GM19351 (cell line): Measurements from ENCODE around the gene ATP11A.

Source experiments
- ATAC-seq: cut with Tn5 transposase; IDR thresholded peaks from one replicate; pipeline ENCODE4 v1.9.1; 2021; ENCODE audit warnings: mild to moderate bottlenecking, moderate library complexity; ENCODE audit not compliant: unreplicated experiment

ATP11A gene

DNA sequence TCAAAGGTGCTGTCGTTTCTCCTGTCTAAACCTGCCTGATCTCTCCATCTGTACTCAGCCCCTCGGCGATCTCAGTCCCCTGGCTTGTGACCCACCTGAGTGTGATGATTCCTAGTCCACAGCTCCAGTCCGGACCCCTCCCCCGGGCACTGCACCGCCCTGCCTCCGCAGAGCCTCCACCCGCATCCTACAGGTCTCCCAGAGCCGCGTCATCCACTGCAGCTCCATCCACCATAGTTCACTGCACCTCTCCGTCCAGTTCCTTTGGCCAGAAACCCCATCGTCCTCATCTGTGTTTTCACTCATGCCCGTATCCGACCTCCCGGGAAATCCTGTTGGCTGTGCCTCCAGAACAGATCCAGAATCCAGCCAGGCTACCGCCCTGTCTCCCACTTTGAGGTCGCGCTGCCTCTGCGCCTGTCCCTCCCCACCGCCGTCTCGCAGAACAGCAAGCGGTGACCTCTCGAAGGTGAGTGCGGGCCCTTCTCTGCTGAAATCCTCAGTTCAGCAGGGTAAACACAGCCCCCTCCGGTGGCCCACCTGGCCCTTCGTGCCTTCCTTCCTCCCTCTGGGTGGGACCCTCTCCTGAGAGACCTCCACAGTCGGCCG lies 227.3 kb downstream of the ATP11A start:
- ATAC-seq, result no peak

GRCh38 chr13:112917737-112918136 lies 227.9 kb downstream of the ATP11A start:
- ATAC-seq, result no peak

GRCh38 chr13:112918266-112918665 lies 228.4 kb downstream of the ATP11A start:
- no peak for ATAC-seq

- ATAC-seq, result no peak
Observed at GRCh38 chr13:112918746-112919145, 228.9 kb downstream of the ATP11A start.

- no peak for ATAC-seq
Observed at GRCh38 chr13:112923962-112924361, 234.1 kb downstream of the ATP11A start.

GRCh38 chr13:112924365-112924764 lies 234.5 kb downstream of the ATP11A start:
- ATAC-seq, result no peak

DNA sequence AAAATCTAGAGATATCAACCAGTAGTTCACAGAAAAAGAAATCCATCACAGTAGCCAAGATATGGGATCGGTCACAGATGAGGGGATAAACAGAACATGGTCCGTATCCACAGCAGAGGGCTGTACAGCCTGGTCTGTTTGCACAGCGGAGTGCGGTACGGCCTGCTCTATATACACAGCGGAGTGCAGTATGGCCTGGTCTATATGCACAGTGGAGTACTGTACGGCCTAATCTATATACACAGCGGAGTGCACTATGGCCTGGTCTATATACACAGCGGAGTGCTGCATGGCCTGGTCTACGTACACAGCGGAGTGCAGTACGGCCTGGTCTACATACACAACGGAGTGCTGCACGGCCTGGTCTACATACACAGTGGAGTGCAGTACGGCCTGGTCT lies 236.2 kb downstream of the ATP11A start:
- no peak for ATAC-seq

GRCh38 chr13:112926993-112927392 lies 237.2 kb downstream of the ATP11A start:
- no peak for ATAC-seq

DNA sequence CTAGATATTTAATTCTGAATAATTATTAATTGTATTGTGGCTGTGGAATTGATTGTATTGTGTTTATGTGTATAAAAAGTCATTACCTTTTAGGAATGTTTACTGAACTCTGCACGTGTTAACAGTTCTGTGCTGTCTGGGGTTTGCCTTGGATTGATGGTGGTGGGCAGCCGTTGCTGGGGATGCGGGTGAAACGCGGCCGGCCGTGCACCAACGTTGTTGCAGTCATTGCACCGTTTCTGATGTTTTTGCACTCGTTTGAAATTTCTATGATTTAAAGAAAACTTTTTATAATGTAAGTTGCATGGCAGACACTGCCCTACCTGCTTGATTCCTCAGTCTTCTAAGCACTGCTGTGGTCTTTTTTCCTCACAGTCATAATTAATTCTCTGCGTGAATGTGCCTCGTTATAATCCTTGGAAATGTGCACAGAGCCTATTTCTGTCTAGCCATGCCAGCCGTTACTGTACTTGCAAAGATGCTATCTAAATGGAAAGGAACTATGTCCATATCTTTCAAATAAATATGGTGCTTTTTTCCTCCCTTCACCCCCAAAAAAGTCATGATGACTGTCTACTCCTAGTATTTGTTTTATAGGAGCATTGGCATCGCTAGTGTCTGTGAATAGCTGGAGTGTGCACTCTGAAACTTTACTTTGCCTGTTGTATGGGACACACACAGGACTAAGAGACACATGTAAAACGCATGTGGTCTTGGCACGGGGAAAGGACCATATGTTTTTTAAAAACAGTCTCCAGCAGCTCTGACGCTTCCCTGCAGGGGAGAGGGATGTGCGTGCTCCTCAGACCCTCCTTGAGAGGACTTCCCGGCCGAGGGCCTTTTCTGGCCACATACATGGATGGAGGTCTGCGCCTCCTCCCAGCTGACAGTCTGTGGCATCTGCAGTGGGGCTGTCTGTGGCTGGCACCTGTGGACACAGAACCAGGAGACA lies 238.5 kb downstream of the ATP11A start:
- no peak for ATAC-seq

GRCh38 chr13:112928972-112929782 lies 239.3 kb downstream of the ATP11A start:
- ATAC-seq, result no peak

DNA sequence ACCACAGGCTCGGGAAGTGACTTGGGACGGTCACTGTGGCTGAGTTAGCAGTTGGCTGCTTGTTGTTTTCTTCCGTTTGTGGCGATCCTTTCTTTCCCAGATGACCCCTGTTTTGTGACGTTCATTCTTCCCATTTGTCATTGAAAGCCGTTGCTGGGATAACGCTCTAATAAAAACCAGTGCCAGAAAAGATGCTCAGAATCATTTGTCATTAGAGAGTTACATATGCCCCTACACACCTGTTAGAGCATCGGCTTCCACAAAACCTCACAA lies 239.9 kb downstream of the ATP11A start:
- ATAC-seq, result no peak

GRCh38 chr13:112930192-112930591 lies 240.4 kb downstream of the ATP11A start:
- ATAC-seq, result no peak

DNA sequence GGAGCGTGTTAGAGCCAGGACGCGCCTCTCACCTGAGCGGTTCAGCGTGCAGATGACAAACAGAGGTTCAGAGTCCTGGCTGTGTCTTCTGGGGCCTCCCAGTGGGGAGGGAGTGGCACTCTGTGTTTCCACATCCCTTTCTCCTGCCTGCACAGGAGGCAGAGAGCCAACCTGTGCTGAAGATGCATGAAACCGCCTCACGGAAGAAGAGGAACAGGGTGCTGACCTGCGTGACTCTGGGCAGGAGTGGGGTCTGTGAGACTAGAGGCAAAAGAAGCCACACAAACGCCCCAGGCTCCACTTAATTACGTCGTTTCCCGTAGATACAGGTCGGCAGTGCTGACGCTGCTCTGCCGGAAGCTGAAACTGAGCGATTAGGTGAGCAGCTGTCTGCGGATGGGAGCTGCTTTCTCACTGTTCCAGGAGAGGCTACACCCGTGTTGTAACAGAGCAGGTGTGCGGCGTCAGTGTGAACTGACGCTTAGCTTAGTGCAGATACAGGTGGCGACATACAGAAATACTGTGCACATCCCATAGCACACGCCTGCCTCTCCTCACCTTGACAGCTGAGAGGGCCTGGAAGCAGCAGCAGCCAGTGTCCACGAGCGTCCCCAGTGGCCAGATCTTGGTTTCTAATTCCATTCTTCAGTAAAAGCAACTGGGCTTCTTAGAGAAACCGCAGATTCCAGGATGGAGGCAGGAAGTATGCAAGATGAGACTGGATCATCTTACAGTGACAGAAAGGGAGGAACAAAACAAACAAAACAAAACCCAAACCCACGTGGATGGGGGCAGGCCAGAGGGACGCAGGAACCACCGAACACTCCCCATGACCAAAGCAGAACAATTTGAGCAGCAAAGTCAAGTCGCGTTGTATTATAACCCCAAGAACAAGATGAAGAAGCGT lies 241.4 kb downstream of the ATP11A start:
- no peak for ATAC-seq

DNA sequence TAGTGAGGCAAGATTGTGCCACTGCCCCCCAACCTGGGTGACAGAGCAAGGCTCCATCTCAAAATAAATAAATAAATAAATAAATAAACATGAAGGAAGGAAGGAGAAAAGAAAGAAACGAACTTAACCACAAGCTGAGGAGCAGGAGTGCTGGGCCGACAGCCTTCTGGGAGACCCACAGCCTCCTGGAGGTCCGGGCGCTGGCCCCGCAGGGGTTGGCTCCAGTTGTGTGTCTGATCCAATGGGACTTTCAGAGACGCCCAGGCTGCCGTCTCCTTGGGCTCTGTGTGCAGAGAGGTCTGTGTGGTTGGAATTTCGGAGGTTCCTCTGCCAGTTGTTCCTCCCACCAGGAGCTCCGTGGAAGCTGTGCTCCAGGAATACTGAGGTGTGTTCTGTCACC lies 243.1 kb downstream of the ATP11A start:
- no peak for ATAC-seq

DNA sequence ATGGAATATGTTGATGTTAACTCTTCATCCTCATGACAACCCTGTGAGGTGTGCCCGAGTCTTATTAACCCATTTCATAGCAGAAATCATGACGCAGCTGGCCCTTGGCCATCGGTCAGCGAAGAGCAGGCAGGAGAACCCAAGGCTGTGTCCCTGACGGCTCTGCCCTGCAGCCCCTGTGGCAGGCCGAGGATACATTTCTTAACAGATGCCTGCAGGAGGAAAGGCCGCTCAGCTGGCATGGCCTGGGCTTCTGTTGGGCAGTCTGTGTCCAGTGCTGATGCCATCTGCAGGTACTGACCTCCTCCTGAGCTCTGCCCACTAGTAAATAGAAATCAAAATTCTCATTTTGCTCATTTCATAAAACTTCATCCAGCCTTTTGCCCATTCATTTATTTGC lies 243.8 kb downstream of the ATP11A start:
- ATAC-seq, result no peak

GRCh38 chr13:112934078-112934477 lies 244.2 kb downstream of the ATP11A start:
- no peak for ATAC-seq
